K562 (cell line): ENCODE results near the gene MRTFB. TPM values are rescaled to one million over a fixed set of nuclear protein-coding genes. Genes with fewer than 3 reads are reported as not detected.

ENCODE experiments used
- BCL6 ChIP-seq: fragments of 250-450 bp; sonication (Bioruptor Pico); IDR thresholded peaks from 2 replicates; pipeline ENCODE4 v1.4.0; 2020
- BHLHE40 ChIP-seq: IDR thresholded peaks from 2 replicates; pipeline ENCODE4 v1.6.1; 2011; ENCODE audit warnings: low read length, improper control_type of control experiment
- CBX8 ChIP-seq: fragments of 200-600 bp; sonication (generic); IDR thresholded peaks from 2 replicates; pipeline ENCODE4 v1.6.1; 2012; ENCODE audit warnings: borderline replicate concordance, mixed run types, low read depth, mild to moderate bottlenecking, moderate library complexity, mixed read lengths, low read length, control low read depth, inconsistent platforms; ENCODE audit not compliant: poor library complexity, severe bottlenecking; ENCODE audit errors: extremely low read depth
- CHD2 ChIP-seq: IDR thresholded peaks from 2 replicates; pipeline ENCODE4 v1.6.1; 2011; ENCODE audit warnings: low read depth, low read length
- CREB1 ChIP-seq, 2 experiments: sonication (generic) in 1 of 2; formaldehyde crosslinking in 1 of 2; IDR thresholded peaks; 2 replicates each; pipeline versions ENCODE4 v1.6.1 to v1.8.0; 2012 to 2022; ENCODE audit warnings: inconsistent platforms in 1 of 2, mild to moderate bottlenecking in 1 of 2, missing genetic modification reagents in 1 of 2, moderate library complexity in 1 of 2
- E2F1 ChIP-seq: sonication (generic); formaldehyde crosslinking; IDR thresholded peaks from 2 replicates; pipeline ENCODE4 v1.8.1; 2023; ENCODE audit warnings: mild to moderate bottlenecking, missing genetic modification reagents, moderate library complexity
- ELF1 ChIP-seq: fragments of 200-800 bp; sonication (Bioruptor generic); IDR thresholded peaks from 2 replicates; pipeline ENCODE4 v1.6.1; 2016; ENCODE audit warnings: missing genetic modification characterization, missing compliant biosample characterization
- HNRNPH1 ChIP-seq: fragments of 200-400 bp; formaldehyde crosslinking; optimal IDR thresholded peaks from 2 replicates; pipeline ENCODE3; 2017; ENCODE audit warnings: low read depth, mild to moderate bottlenecking, low read length, moderate library complexity
- KAT2B ChIP-seq: IDR thresholded peaks from one replicate; pipeline ENCODE4 v1.6.1; 2012; ENCODE audit warnings: low read depth, mild to moderate bottlenecking, control low read depth, inconsistent platforms, low read length, moderate library complexity
- KHSRP ChIP-seq: fragments of 450-650 bp; IDR thresholded peaks from 2 replicates; pipeline ENCODE4 v1.6.1; 2017
- NR0B1 ChIP-seq: fragments of 450-650 bp; IDR thresholded peaks from one replicate; pipeline ENCODE4 v1.6.1; 2018; ENCODE audit warnings: mild to moderate bottlenecking, moderate library complexity; ENCODE audit not compliant: partially characterized antibody
- POLR3G ChIP-seq: IDR thresholded peaks from 2 replicates; pipeline ENCODE4 v1.6.1; 2011; ENCODE audit not compliant: insufficient read length, insufficient replicate concordance; ENCODE audit errors: extremely low read depth
- SMARCE1 ChIP-seq: fragments of 450-650 bp; IDR thresholded peaks from 2 replicates; pipeline ENCODE4 v1.7.1; 2016; ENCODE audit warnings: mild to moderate bottlenecking
- SPI1 ChIP-seq: IDR thresholded peaks from 2 replicates; pipeline ENCODE4 v1.6.1; 2011; ENCODE audit warnings: low read depth, low read length, control low read depth, borderline replicate concordance
- SRSF9 ChIP-seq: fragments of 200-400 bp; formaldehyde crosslinking; IDR thresholded peaks from 2 replicates; pipeline ENCODE4 v1.6.1; 2017; ENCODE audit warnings: low read depth, low read length, borderline replicate concordance
- STAT6 ChIP-seq: sonication (generic); formaldehyde crosslinking; IDR thresholded peaks from 2 replicates; pipeline ENCODE4 v1.8.1; 2023; ENCODE audit warnings: mild to moderate bottlenecking, missing genetic modification reagents
- TAF7 ChIP-seq: fragments of 450-650 bp; IDR thresholded peaks from 2 replicates; pipeline ENCODE4 v1.6.1; 2016; ENCODE audit warnings: missing genetic modification characterization, missing compliant biosample characterization
- TEAD2 ChIP-seq: fragments of 450-650 bp; IDR thresholded peaks from 2 replicates; pipeline ENCODE4 v1.6.1; 2016; ENCODE audit warnings: missing genetic modification characterization, control low read depth, missing compliant biosample characterization
- THRAP3 ChIP-seq: fragments of 450-650 bp; IDR thresholded peaks from 2 replicates; pipeline ENCODE4 v1.6.1; 2016; ENCODE audit warnings: mild to moderate bottlenecking, inconsistent platforms, borderline replicate concordance
- ZNF197 ChIP-seq: fragments of 200-800 bp; sonication (Bioruptor generic); IDR thresholded peaks from 2 replicates; pipeline ENCODE4 v1.6.1; 2016; ENCODE audit warnings: low read depth, missing genetic modification characterization, missing compliant biosample characterization
- ZNF217 ChIP-seq: sonication (generic); formaldehyde crosslinking; IDR thresholded peaks from 2 replicates; pipeline ENCODE4 v1.8.0; 2022; ENCODE audit warnings: mild to moderate bottlenecking, missing genetic modification reagents
- ZNF57 ChIP-seq: fragments of 450-650 bp; formaldehyde crosslinking; IDR thresholded peaks from 2 replicates; pipeline ENCODE4 v1.4.0; 2020; ENCODE audit warnings: mild to moderate bottlenecking, moderate library complexity
- ZNF764 ChIP-seq: fragments of 250-450 bp; sonication (Bioruptor Pico); IDR thresholded peaks from 2 replicates; pipeline ENCODE4 v1.4.0; 2020; ENCODE audit warnings: low read depth, mild to moderate bottlenecking, moderate library complexity
- polyA plus RNA-seq, 8 experiments: library from polyadenylated mRNA; depleted of rRNA in 4 of 8; stranded (reverse) in 5 of 8; unstranded in 3 of 8; fragments of >200 nt; fragmentation: Nextera tagmentation in 2 of 8; fragmentation: Illumina TruSeq in 1 of 8; extraction: Ambion mirVana in 2 of 8; extraction: Trizol in 1 of 8; gene quantifications; 2 replicates each; pipeline versions ENCODE4 v1.2.1 to v1.2.3, GENCODE V29; 2011 to 2014; ENCODE audit warnings: inconsistent platforms in 1 of 8, missing spikeins in 1 of 8
- total RNA-seq, 7 experiments: library from RNA; depleted of rRNA in 6 of 7; stranded (reverse); fragments of >200 nt in 6 of 7; fragmentation: Illumina TruSeq in 2 of 7; extraction: Trizol in 2 of 7; gene quantifications; 2 replicates each; pipeline versions ENCODE4 v1.2.1 to v1.2.3, GENCODE V29; 2011 to 2021; ENCODE audit warnings: low replicate concordance in 1 of 7
- TF ChIP-seq, protein P1 (sequence below): fragments of 250-450 bp; sonication (Bioruptor Pico); IDR thresholded peaks from 2 replicates; pipeline ENCODE4 v1.5.1; 2021; ENCODE audit warnings: mild to moderate bottlenecking

MRTFB gene
- total and polyA plus RNA-seq, 9 of the 15 experiments (the other 6 are each of a cell fraction or from before 2014, with no cell fraction given), result 2.2 to 12.7 (median 7.0) TPM

DNA sequence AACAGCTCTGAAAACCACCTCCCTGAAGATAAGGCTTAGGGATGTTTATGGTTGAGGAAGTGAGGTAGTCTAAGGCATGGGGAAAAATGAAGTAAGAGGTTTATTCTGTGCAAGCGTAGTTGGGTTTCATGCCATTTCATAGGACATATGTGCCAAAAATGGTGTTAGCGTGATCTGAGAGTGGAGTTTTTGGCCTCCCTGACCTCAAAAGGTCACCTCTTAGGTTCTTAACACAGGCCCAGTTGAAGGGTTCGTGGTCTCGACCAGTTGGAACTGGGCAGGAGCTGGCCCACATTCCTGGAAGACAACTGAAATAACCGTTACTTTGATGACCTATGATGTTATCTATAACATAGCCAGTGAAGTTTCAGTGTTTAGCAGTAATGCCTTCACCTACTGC is 57.0 kb downstream of the MRTFB start (continued):
- TF ChIP-seq HNRNPH1, result no peak
- no peak for TF ChIP-seq ZNF764 (CRISPR knock-in tag)
- TF ChIP-seq KHSRP, result no peak
- 0 out of 2 replicates have a peak, but pooled peaks have one; percentile 50 for TF ChIP-seq TEAD2
- TF ChIP-seq NR0B1, result no peak
- TF ChIP-seq, protein P1, sequence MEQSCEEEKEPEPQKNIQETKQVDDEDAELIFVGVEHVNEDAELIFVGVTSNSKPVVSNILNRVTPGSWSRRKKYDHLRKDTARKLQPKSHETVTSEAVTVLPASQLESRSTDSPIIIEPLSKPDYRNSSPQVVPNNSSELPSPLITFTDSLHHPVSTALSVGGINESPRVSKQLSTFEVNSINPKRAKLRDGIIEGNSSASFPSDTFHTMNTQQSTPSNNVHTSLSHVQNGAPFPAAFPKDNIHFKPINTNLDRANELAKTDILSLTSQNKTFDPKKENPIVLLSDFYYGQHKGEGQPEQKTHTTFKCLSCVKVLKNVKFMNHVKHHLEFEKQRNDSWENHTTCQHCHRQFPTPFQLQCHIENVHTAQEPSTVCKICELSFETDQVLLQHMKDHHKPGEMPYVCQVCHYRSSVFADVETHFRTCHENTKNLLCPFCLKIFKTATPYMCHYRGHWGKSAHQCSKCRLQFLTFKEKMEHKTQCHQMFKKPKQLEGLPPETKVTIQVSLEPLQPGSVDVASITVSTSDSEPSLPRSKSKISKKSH, result no peak
- no peak for TF ChIP-seq ZNF57 (CRISPR knock-in tag)
- no peak for TF ChIP-seq SRSF9
- no peak for TF ChIP-seq KAT2B
- TF ChIP-seq ELF1 (tag), result no peak
- TF ChIP-seq BHLHE40, result no peak
- TF ChIP-seq CHD2, result no peak
- no peak for TF ChIP-seq THRAP3
- TF ChIP-seq STAT6 (CRISPR knock-in tag), result no peak
- no peak for TF ChIP-seq ZNF197
- no peak for TF ChIP-seq CBX8
- no peak for TF ChIP-seq ZNF217 (CRISPR knock-in tag)
- TF ChIP-seq SMARCE1, result 0 out of 2 replicates have a peak, but pooled peaks have one; percentile 37
- no peak for TF ChIP-seq E2F1
- no peak for TF ChIP-seq TAF7 (tag)
- no peak for TF ChIP-seq BCL6 (CRISPR knock-in tag)
- no peak for TF ChIP-seq CREB1 (IDR thresholded peaks at IDR 0.05)
- TF ChIP-seq CREB1 (CRISPR knock-in tag; IDR thresholded peaks at IDR 0.05), result no peak
- TF ChIP-seq POLR3G, result no peak
- TF ChIP-seq SPI1, result peak; percentile 65; the same call in 1 of the 2 replicates
